HepG2 (cell line): ENCODE data around the gene SRPK3. TPM values are rescaled to one million over a fixed set of nuclear protein-coding genes. Genes with fewer than 3 reads are reported as not detected.

ENCODE experiments used
- ATAC-seq: fragments of 200-7000 bp; cut with Tn5 transposase; 3 replicates; pipeline ENCODE4 v1.9.1; 2020; ENCODE audit warnings: mild to moderate bottlenecking, moderate library complexity
- BruUV-seq: library from RNA; stranded (reverse); fragments of 400-500 nt; replicated peaks from 2 replicates; lab custom pipeline; 2021; lab: Mats Ljungman, UMichigan
- CTCF ChIA-PET: fragments of 300-600 bp; formaldehyde crosslinking; extraction: SDS; loops from one replicate; lab custom pipeline; 2021; ENCODE audit warnings: low total read pairs, inconsistent platforms, low intra/inter-chr PET ratio; lab: Yijun Ruan, JAX
- POLR2A ChIA-PET: fragments of 350-600 bp; sonication (Branson Sonifier 250); formaldehyde crosslinking; loops from one replicate; lab custom pipeline; 2020; ENCODE audit warnings: antibody characterized with exemption, inconsistent platforms; lab: Yijun Ruan, JAX
- DNase-seq: peaks from one replicate; pipeline ENCODE4 v3.0.0-alpha.2; 2015; ENCODE audit warnings: low spot score
- FAIRE-seq: peaks from 3 replicates; lab custom pipeline; 2011; peaks lifted over from hg19 to GRCh38; lab: Jason Lieb, UNC
- H2AFZ ChIP-seq: one replicate; pipeline ENCODE4 v1.6.1; 2011; ENCODE audit warnings: low read length, inconsistent platforms
- H3K27ac ChIP-seq: fragments of 300-600 bp; 3 replicates; pipeline ENCODE4 v1.8.0; 2011; ENCODE audit warnings: mixed run types, mild to moderate bottlenecking, mixed read lengths, low read length, inconsistent platforms; ENCODE audit not compliant: insufficient read depth; ENCODE audit errors: extremely low read length
- H3K27me3 ChIP-seq, 2 experiments: fragments of 200-600 bp in 1 of 2; 2 replicates in 1 of 2; 3 replicates in 1 of 2; pipeline versions ENCODE4 v1.6.0 to v1.8.0; 2011; ENCODE audit warnings: low read length in 2 of 2, mild to moderate bottlenecking in 2 of 2, moderate library complexity in 2 of 2, inconsistent platforms in 1 of 2; ENCODE audit not compliant: insufficient read depth in 2 of 2, control insufficient read depth in 1 of 2
- H3K36me3 ChIP-seq, 2 experiments: fragments of 200-600 bp in 1 of 2; replicated peaks in 1 of 2; 2 replicates in 1 of 2; 3 replicates in 1 of 2; pipeline versions ENCODE4 v1.5.1 to v1.8.0; 2011; ENCODE audit warnings: low read length in 2 of 2, inconsistent platforms in 1 of 2; ENCODE audit not compliant: insufficient read depth in 2 of 2, control insufficient read depth in 1 of 2
- H3K4me1 ChIP-seq: 2 replicates; pipeline ENCODE4 v1.5.1; 2012; ENCODE audit warnings: low read length, inconsistent platforms; ENCODE audit not compliant: insufficient read depth
- H3K4me2 ChIP-seq: 2 replicates; pipeline ENCODE4 v1.6.0; 2011; ENCODE audit warnings: low read depth, low read length, inconsistent platforms
- H3K4me3 ChIP-seq, 3 experiments: fragments of 200-600 bp in 1 of 3; sonication (generic), shearing (Covaris generic) in 1 of 3; replicated peaks in 1 of 3; 2 replicates each; pipeline ENCODE4 v1.5.1; 2011 to 2016; ENCODE audit warnings: low read length in 3 of 3, inconsistent platforms in 2 of 3, low read depth in 2 of 3, mild to moderate bottlenecking in 2 of 3, control low read depth in 1 of 3, mixed read lengths in 1 of 3; ENCODE audit not compliant: insufficient read depth in 1 of 3
- H3K79me2 ChIP-seq: one replicate; pipeline ENCODE4 v1.6.1; 2011; ENCODE audit warnings: low read length, inconsistent platforms; ENCODE audit not compliant: insufficient read depth
- H3K9ac ChIP-seq: 2 replicates; pipeline ENCODE4 v1.6.0; 2011; ENCODE audit warnings: mild to moderate bottlenecking, low read depth, low read length, inconsistent platforms; ENCODE audit not compliant: insufficient read depth
- H3K9me3 ChIP-seq: 2 replicates; pipeline ENCODE4 v1.5.1; 2012; ENCODE audit warnings: mild to moderate bottlenecking, low read length
- H4K20me1 ChIP-seq: 2 replicates; pipeline ENCODE4 v1.6.0; 2011; ENCODE audit warnings: inconsistent platforms, mild to moderate bottlenecking, low read length, moderate library complexity; ENCODE audit not compliant: insufficient read depth
- BRCA1 ChIP-seq: sonication (generic); formaldehyde crosslinking; IDR thresholded peaks from 2 replicates; pipeline ENCODE4 v1.4.0; 2020; ENCODE audit warnings: missing genetic modification reagents
- EZH2 ChIP-seq: conservative IDR thresholded peaks from 2 replicates; pipeline ENCODE4 v1.6.1; 2012; ENCODE audit warnings: mild to moderate bottlenecking, low read depth, low read length, moderate library complexity
- GLMP ChIP-seq: sonication (generic); formaldehyde crosslinking; IDR thresholded peaks from 2 replicates; pipeline ENCODE4 v1.9.0; 2021; ENCODE audit warnings: missing genetic modification reagents, mild to moderate bottlenecking, borderline replicate concordance
- REST ChIP-seq, 2 experiments: IDR thresholded peaks; 2 replicates each; pipeline ENCODE4 v1.6.1; 2011 to 2012; ENCODE audit warnings: low read length in 2 of 2, borderline replicate concordance in 1 of 2, low read depth in 1 of 2, mild to moderate bottlenecking in 1 of 2, moderate library complexity in 1 of 2
- WGBS: methylation state at CpG from one replicate; pipeline ENCODE4 v1.1.6; 2017; ENCODE audit warnings: low lambda C conversion rate; 5-methylcytosine and 5-hydroxymethylcytosine counted together
- in situ Hi-C: cut with HindIII; loops from 2 replicates; pipeline ENCODE4 v1.10.0; 2017; ENCODE audit warnings: low pct_unique_long_range_greater_than_20kb; ENCODE audit not compliant: extremely low pct_ligation_motif_present
- intact Hi-C: fragments of 100-400 bp; cut with micrococcal nuclease; formaldehyde crosslinking; loops from one replicate; pipeline ENCODE4 v1.10.0; 2022; ENCODE audit not compliant: unreplicated experiment
- polyA plus RNA-seq, 8 experiments: library from polyadenylated mRNA; depleted of rRNA in 3 of 8; stranded (reverse) in 7 of 8; unstranded in 1 of 8; fragments of >200 nt; fragmentation: Illumina TruSeq in 4 of 8; extraction: Trizol in 4 of 8; gene quantifications; 2 replicates each; pipeline versions ENCODE4 v1.2.1 to v1.2.3, GENCODE V29; 2011 to 2016; ENCODE audit warnings: low read depth in 4 of 8, missing spikeins in 1 of 8, mixed read lengths in 1 of 8; ENCODE audit not compliant: insufficient read depth in 1 of 8
- total RNA-seq, 5 experiments: library from RNA; depleted of rRNA; stranded (reverse); fragments of >200 nt; fragmentation: Illumina TruSeq; extraction: Trizol; gene quantifications; 2 replicates each; pipeline ENCODE4 v1.2.3, GENCODE V29; 2016; ENCODE audit warnings: low read depth in 1 of 5

The SRPK3 gene
- total and polyA plus RNA-seq, 2 of the 13 experiments (the other 11 are each of a cell fraction or from before 2014, with no cell fraction given) = 0.22 to 0.30 TPM

- no peak overlapping the region for H2AFZ ChIP-seq
- intact Hi-C loops (no loop called here), in situ Hi-C loops (no loop called here)
- no peaks in the 10 kb centered on the region for H3K4me1 ChIP-seq
- H3K4me2 ChIP-seq = no peak overlapping the region
- no peak overlapping the region for H3K4me3 ChIP-seq
- H3K9ac ChIP-seq = no peak overlapping the region
- CTCF ChIA-PET = no interaction called here
- no peaks in the 10 kb centered on the region for H3K79me2 ChIP-seq
- H3K36me3 ChIP-seq = no peaks in the 10 kb centered on the region
- FAIRE-seq (no peak), DNase-seq (no peak), ATAC-seq (no peak)
- BruUV-seq = no TSS peak
- 51% methylated on average over 8 of the region's 23 CpGs for WGBS
- H3K27ac ChIP-seq = no peak overlapping the region
- TF ChIP-seq GLMP (CRISPR knock-in tag) = no peak
- TF ChIP-seq EZH2 = 0 out of 2 replicates have a peak, but pooled peaks have one; percentile 65
- no peak for TF ChIP-seq BRCA1 (CRISPR knock-in tag)
- H4K20me1 ChIP-seq = no peaks in the 10 kb centered on the region
- POLR2A ChIA-PET = no interaction called here
- peaks cover 4 to 26% of the 10 kb centered on the region in 2 experiments; a peak in 3 of 5 replicates for H3K27me3 ChIP-seq
- H3K9me3 ChIP-seq = no peaks in the 10 kb centered on the region
Measured at GRCh38 chrX:153831429-153832150, 50.7 kb downstream of the SRPK3 start.

GRCh38 chrX:153832728-153833127 lies 51.9 kb downstream of the SRPK3 start:
- intact Hi-C loops (no loop called here), in situ Hi-C loops (no loop called here)
- no peak for TF ChIP-seq BRCA1 (CRISPR knock-in tag)
- peak; percentile 52 to 86 for TF ChIP-seq REST (IDR thresholded peaks at IDR 0.05; ENCODE audit: borderline replicate concordance in 1 of 2, low read depth in 1 of 2, low read length in 2 of 2)
- no peaks in the 10 kb centered on the region for H4K20me1 ChIP-seq
- no peak overlapping the region for H3K4me3 ChIP-seq
- no peak overlapping the region for H3K9ac ChIP-seq
- peaks cover 4 to 26% of the 10 kb centered on the region in 2 experiments; a peak in 3 of 5 replicates for H3K27me3 ChIP-seq
- FAIRE-seq = no peak
- ATAC-seq = no peak; the same call in 2 of the 3 replicates
- POLR2A ChIA-PET = no interaction called here
- no peak overlapping the region for H2AFZ ChIP-seq
- no peaks in the 10 kb centered on the region for H3K9me3 ChIP-seq
- CTCF ChIA-PET = no interaction called here
- no peak overlapping the region for H3K4me2 ChIP-seq
- no peaks in the 10 kb centered on the region for H3K4me1 ChIP-seq
- no peak for DNase-seq
- no peaks in the 10 kb centered on the region for H3K79me2 ChIP-seq
- no peak overlapping the region for H3K27ac ChIP-seq
- H3K36me3 ChIP-seq = no peaks in the 10 kb centered on the region
- WGBS = 90% methylated on average over 2 of the region's 10 CpGs
- BruUV-seq = no TSS peak
